Measurements from ENCODE around the gene USP3.

Gene USP3

DNA sequence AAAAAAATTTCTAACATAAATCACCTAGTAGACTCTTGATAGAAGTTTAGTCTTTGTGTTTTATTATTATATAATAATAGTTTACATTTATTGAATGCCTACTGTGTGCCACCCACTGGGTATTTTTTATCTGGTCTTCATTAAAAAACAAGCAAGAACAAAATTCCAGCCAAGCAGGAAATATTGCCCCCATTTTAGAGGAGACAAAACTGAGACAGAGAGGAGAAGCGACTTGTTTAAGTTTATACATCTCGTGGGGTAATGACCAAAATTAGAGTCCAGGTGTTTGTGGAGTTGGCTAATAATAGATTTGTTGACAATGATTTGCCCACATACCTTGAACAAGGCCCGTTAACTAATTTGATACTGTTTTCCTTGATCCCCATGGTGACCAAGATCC is 59.7 kb downstream of the USP3 start:
- Mint-ChIP-seq H3K9me3 (no peaks in the 10 kb centered on the region), H3K4me1 (peaks cover 51% of the 10 kb centered on the region), H3K4me3 (no peak overlapping the region), H3K36me3 (peaks cover 20% of the 10 kb centered on the region), H3K27me3 (no peaks in the 10 kb centered on the region), H3K27ac (peak overlapping the region; percentile 88)

DNA sequence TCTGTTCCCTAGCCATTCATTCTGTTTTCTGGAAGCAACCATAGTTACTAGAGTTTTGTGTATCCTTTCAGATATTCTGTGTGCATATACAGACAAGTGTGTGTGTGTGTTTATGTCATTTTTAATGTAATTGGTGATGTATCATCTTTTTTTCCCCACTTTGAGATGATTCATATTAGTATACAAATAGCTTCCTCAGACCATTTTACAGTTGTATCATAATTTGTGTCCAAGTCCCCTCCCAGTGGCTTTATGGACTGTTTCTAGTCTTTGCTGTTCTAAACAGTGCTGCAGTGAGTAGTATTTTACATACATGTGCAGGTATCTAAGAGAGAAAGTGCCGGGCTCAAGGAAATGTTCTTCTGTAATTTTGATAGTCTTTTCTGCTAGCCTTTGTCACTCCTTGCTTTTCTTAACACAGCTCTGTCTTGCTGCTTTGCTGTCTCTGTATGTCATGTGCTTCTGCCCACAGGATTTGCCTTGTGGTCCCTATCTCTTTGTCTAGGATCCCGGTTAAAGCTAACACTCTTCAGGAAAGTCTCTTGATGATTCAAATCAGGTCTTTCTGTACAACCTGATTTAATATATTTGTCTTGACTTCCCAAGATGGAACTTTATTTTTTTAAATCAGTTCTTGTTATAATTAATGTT is 61.3 kb downstream of the USP3 start:
- H3K27ac Mint-ChIP-seq = peak overlapping the region; percentile 82
- H3K36me3 Mint-ChIP-seq = peaks cover 15% of the 10 kb centered on the region

DNA sequence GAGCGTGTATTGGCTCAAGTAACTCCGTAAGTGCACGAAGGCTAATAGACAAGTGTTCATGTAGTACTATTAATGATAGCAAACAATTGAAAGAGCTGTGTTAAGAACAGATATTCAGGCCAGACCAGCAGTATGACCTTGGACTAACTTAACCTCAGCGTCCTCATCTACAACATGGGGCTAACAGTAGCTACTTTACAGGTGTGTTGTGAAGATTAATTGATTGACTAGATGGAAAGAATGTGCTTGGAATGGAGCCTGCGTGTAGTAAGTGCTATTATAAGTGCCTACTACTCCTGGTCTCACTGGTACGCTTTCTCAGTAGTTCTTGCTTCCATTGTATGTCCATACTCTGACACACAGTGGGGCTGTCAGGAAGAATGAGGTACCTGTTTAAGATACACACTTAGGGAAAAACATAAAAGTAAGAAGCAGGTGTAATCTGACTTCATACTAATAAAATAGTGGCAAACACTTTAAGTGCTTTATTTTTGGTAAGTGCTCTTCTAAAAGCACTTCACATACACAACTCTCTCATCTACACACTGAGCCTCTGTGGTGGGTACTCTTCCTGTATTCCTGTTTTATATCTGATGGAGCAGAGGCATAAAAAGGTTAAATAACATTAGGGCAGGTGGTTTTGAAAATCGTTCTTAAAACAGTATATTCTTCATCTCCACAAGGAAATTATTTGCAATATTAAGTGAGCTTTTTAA is 68.5 kb downstream of the USP3 start:
- peaks cover 21% of the 10 kb centered on the region for H3K36me3 Mint-ChIP-seq
- no peaks in the 10 kb centered on the region for H3K27me3 Mint-ChIP-seq
- no peak overlapping the region for H3K4me3 Mint-ChIP-seq
- H3K27ac Mint-ChIP-seq = peak overlapping the region; percentile 87
- no peaks in the 10 kb centered on the region for H3K9me3 Mint-ChIP-seq
- peaks cover 32% of the 10 kb centered on the region for H3K4me1 Mint-ChIP-seq

More for the DNA sequence above, 61.3 kb downstream of the USP3 start:
- Mint-ChIP-seq H3K4me1 (peaks cover 41% of the 10 kb centered on the region), H3K9me3 (no peaks in the 10 kb centered on the region), H3K4me3 (no peak overlapping the region), H3K27me3 (no peaks in the 10 kb centered on the region)

DNA sequence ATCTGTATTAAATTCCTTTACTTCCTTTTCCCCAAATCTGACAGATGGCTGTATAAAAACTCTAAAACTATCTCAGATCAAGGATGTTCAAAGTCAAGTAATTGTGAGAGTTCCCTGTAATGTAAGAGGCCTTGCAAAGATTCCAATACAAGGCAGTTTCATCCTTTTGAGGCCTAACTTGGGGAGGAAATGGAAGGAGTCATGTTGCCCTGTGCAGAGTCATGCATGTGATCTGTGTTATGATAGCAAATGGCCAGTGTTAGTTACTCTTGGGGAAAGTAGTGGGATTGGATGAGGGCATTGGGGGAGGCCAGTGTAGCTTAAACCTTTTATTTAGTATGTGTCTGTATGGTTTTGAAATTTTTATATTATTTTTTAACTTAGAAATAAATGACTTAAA is 69.1 kb downstream of the USP3 start:
- Mint-ChIP-seq H3K27ac (peak overlapping the region; percentile 87), H3K4me3 (no peak overlapping the region), H3K36me3 (peaks cover 18% of the 10 kb centered on the region), H3K9me3 (no peaks in the 10 kb centered on the region), H3K4me1 (peaks cover 29% of the 10 kb centered on the region), H3K27me3 (no peaks in the 10 kb centered on the region)

DNA sequence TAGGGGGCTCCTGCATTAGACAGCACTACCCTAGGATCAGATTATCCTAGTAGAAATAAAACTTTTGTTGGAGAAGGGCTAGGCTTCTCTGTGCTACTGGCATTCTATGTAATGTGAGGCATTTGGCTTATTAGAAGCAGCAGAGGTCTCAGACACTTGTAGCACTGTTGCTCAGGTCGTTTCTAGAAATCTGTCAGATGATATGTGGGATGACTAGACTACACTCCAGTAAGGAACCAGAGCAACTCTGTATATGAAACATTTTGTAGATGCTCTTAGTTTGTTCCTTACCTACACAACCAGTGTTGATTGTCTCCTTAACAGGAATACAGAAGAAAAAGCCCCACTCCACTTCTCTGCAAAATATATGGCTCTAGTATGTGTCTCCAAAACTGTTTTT is 70.9 kb downstream of the USP3 start:
- Mint-ChIP-seq H3K4me3 (no peak overlapping the region), H3K9me3 (no peaks in the 10 kb centered on the region), H3K36me3 (peaks cover 18% of the 10 kb centered on the region), H3K27me3 (no peaks in the 10 kb centered on the region), H3K4me1 (peaks cover 33% of the 10 kb centered on the region), H3K27ac (no peak overlapping the region)

DNA sequence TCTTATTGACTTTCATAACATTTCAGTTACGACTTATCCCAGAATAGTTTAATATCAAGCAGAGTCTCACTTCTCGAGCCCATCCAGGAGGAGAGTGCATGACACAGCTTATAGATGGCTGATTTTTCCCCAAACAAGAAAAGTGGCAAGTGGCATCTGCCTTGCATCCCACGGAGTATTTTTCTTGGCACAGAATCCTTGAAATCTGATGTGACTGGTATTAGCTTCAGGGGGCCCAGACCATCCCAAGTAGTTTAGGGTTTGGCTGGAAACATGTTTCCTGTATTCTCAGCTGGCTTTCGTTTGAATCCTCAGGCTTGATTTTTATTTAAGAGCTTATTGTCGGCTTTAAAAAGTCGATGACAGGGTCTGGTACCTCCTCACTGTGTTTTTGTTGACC is 72.0 kb downstream of the USP3 start:
- H3K27me3 Mint-ChIP-seq = no peaks in the 10 kb centered on the region
- peak overlapping the region; percentile 57 for H3K27ac Mint-ChIP-seq
- H3K4me1 Mint-ChIP-seq = peaks cover 32% of the 10 kb centered on the region
- H3K36me3 Mint-ChIP-seq = peaks cover 19% of the 10 kb centered on the region
- no peak overlapping the region for H3K4me3 Mint-ChIP-seq
- no peaks in the 10 kb centered on the region for H3K9me3 Mint-ChIP-seq

DNA sequence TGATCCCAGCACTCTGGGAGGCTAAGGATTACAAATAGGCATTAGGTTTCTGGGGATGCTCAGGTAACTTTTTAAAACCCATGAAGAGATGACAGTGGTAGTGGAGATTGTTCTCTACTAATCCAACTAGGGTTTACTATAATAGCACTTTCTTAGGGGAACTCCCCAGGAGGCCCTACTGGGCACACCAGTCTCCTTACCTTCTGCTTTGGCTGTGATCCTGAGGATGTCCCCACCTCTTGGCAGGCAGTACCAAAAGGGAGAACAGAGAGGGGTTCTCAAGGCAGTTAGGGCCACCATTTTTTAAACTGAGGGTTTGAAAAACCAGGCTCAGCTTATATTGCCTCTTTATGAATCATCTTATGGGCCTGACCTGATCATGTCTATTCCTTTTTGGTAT is 77.8 kb downstream of the USP3 start:
- Mint-ChIP-seq H3K27me3 (no peaks in the 10 kb centered on the region), H3K4me3 (no peak overlapping the region), H3K36me3 (peaks cover 38% of the 10 kb centered on the region), H3K4me1 (peaks cover 49% of the 10 kb centered on the region), H3K9me3 (peaks cover 7% of the 10 kb centered on the region), H3K27ac (peak overlapping the region; percentile 87)

DNA sequence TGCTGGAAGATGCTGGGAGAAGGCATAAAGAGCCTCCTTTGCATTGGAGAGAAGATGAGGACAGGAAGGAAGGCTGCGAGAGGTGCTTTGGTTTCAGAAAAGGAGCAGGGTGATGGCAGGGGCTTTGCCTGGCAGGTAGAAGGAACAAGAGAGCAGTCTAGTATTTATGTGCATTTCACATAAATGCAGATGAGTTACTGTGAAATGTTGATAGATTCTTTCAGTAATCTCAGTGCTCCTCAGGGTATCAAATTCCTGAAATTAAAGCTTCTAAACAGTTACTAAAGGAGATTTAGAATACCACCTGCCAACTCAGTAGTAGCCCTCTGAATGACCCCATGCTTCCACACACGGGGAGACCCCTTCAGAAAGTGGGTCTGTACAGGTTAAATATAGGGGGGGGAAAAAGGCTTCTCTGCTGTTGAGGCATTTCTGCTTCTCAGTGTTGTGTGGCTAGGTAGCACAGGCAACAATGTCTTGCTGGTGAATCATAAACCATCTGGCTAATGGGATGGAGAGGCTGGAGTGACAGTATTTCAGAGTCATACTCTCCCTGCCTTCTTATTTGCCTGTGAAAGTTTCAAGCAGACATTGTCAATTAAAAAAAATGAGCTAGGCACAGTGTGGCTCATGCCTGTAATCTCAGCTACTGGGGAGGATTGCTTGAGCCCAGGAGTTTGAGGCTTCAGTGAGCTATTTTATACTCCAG is 78.5 kb downstream of the USP3 start:
- Mint-ChIP-seq H3K27ac (peak overlapping the region; percentile 87), H3K36me3 (peaks cover 38% of the 10 kb centered on the region), H3K4me3 (no peak overlapping the region), H3K9me3 (peaks cover 7% of the 10 kb centered on the region), H3K4me1 (peaks cover 49% of the 10 kb centered on the region), H3K27me3 (no peaks in the 10 kb centered on the region)

DNA sequence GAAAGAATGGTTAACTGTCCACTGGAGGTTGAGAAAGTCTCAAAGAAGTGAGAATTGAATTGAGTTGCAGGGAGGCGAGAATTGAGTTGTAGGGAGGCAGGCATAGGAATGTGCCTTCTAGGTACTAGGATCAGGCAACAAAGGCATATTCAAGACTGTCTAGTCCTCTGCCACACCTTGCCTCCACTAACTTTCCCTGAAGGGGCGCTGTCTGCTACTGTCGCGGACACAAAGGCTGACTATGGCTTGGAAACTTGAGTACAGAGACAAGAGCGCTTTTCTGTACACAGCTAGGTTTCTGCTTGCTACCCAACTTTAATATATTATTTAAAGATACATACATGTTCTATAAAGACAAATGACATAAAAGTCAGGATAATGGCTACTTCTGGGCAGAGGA is 82.4 kb downstream of the USP3 start:
- Mint-ChIP-seq H3K4me1 (peaks cover 47% of the 10 kb centered on the region), H3K4me3 (no peak overlapping the region), H3K27ac (no peak overlapping the region), H3K9me3 (peaks cover 7% of the 10 kb centered on the region), H3K36me3 (peaks cover 54% of the 10 kb centered on the region), H3K27me3 (no peaks in the 10 kb centered on the region)

DNA sequence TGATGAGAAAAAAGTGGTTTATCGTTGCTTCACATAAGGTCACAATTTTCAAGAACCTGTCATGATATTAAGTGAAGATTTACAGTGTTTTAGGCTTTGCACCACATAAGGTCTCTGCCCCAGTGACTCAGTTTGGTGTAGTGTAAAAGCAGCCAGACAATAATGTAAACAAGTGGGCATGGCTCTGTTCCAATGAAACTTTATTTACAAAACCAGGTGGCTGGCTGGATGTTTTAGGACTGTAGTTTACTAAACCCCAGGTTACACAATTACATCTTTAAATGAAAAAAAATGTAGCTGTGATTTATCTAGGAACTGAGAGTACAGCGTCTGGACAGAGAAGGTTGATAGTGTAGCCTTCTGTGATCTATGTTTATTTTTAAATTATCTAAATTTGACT is 83.1 kb downstream of the USP3 start:
- Mint-ChIP-seq H3K9me3 (peaks cover 7% of the 10 kb centered on the region), H3K27ac (no peak overlapping the region), H3K36me3 (peaks cover 48% of the 10 kb centered on the region), H3K27me3 (no peaks in the 10 kb centered on the region), H3K4me1 (peaks cover 46% of the 10 kb centered on the region), H3K4me3 (no peak overlapping the region)

DNA sequence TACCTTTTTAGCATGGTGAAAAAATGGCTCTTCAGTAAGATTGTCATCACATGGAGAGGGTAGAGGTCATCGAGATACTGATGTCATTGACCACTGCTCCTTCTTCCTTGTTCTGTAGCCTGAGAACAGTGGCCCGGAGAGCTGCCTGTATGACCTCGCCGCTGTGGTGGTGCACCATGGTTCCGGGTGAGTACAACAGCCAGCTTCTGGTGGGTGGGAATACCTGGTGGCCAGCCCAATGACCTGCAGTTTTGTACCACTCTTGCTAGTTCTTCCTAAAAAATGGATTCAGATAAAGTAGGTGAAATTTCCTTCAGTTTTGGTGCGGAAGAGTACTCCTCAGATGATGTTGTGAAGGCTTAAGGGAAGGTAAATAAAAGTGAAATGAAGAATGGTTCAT is 84.4 kb downstream of the USP3 start:
- Mint-ChIP-seq H3K4me3 (no peak overlapping the region), H3K27ac (no peak overlapping the region), H3K4me1 (peaks cover 52% of the 10 kb centered on the region), H3K9me3 (peaks cover 4% of the 10 kb centered on the region), H3K36me3 (peaks cover 48% of the 10 kb centered on the region), H3K27me3 (no peaks in the 10 kb centered on the region)

DNA sequence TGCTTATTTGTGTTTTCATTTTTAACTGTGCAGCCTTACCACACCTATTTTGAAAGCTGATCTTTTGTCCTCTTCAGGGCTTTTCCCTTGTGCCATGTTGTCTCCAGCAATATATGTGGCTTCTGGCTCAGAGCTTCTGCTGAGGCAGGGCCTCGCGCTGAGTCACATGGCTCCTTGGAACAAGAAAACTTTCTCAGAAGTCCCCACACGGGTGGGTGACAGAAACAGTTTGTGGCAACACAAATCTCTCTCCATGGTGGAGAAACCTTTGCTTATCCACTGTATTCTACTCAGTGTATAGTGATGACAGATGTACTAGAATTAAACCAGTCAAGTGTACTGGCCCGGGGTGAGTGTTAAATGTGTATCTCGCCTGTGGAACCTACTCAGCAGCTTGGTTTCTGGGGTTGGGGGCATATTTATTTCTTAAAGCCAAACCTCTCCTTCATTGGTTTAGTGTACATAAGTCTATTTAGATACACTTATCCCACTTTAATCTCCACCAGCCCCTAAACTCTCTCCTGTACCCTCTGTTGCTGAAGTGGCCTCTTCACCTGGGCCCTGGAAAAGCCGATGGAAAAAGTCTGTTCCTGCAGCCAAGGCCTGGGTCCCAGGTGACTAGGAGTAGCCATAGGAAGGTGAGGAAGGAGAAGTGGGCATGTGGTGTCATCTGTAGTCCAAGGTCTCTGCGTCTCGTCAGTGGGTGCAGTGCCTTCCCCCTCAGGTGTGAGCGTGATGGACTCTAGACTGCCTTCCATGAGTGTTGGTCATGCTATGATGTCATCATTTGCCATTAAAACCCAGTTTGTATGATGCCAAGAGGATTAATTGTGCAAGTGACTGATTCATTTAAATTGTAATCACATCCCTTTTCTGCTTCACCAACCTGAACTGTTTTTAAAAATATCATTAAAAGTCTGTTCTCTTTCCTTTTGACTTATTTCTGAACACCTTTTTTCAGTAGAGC is 89.6 kb downstream of the USP3 start:
- Mint-ChIP-seq H3K27me3 (no peaks in the 10 kb centered on the region), H3K4me1 (peaks cover 77% of the 10 kb centered on the region), H3K4me3 (no peak overlapping the region), H3K9me3 (no peaks in the 10 kb centered on the region), H3K27ac (peak overlapping the region; percentile 70), H3K36me3 (peaks cover 31% of the 10 kb centered on the region)

DNA sequence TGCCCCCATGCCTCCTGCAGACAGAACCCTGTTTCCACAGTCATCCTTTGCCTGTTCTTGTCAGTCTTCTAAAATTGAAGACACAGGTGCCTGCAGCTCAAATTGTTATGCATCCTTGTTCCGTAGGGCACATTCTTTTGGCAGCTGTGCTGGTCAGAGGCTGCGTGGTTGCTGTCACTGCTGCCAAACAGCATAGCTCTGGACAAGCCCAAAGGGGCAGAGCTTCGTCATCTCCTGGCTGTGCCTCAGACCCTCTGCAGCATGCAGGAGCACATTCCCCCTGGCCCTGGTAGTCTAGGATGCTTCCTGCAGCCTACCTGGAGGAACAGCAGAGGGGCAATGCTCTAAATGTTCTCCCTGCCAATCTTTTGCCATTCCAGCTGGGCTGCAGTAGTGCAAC is 90.7 kb downstream of the USP3 start:
- Mint-ChIP-seq H3K27ac (peak overlapping the region; percentile 70), H3K4me3 (no peak overlapping the region), H3K36me3 (peaks cover 23% of the 10 kb centered on the region), H3K9me3 (no peaks in the 10 kb centered on the region), H3K27me3 (no peaks in the 10 kb centered on the region), H3K4me1 (peaks cover 79% of the 10 kb centered on the region)

DNA sequence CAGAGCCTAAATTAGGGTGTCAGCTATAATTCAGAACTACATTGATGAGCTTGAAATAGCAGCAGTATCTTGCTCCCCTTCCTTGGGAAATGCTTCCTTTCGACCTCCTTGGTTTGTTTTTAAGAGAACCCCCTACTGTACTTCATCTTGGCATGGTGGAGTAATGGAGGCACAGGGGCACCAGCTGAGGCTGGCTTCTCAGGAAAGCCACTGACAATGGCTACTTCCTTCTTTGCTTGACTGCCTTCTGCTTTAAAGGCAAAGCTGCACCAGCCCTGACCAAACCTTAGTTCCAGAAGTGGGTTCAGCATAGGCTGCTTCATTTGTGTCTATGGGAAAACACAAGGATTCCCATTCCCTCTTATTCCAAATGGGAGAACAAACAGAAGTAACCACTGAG is 91.3 kb downstream of the USP3 start:
- H3K4me1 Mint-ChIP-seq = peaks cover 76% of the 10 kb centered on the region
- no peak overlapping the region for H3K4me3 Mint-ChIP-seq
- H3K27me3 Mint-ChIP-seq = no peaks in the 10 kb centered on the region
- peaks cover 20% of the 10 kb centered on the region for H3K36me3 Mint-ChIP-seq
- no peaks in the 10 kb centered on the region for H3K9me3 Mint-ChIP-seq
- H3K27ac Mint-ChIP-seq = no peak overlapping the region

DNA sequence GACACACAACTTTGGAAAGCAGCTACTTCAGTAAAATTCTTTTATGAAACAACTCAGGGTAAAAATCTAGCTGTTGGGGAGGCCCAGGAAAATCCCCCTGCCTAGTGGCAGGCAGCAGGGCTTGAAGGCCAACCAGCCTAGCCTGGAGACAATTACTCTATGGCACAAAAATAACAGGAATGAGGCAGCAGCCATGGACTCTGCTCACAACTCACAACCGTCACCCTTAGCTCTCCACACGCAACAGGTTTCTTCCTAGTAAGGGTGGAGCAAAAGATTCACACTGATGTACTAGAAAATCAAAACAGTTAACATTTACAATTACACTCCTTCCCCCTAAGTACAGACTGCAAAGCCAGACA is 92.3 kb downstream of the USP3 start:
- peak overlapping the region; percentile 76 for H3K27ac Mint-ChIP-seq
- no peak overlapping the region for H3K4me3 Mint-ChIP-seq
- H3K9me3 Mint-ChIP-seq = no peaks in the 10 kb centered on the region
- H3K4me1 Mint-ChIP-seq = peaks cover 69% of the 10 kb centered on the region
- no peaks in the 10 kb centered on the region for H3K27me3 Mint-ChIP-seq
- peaks cover 15% of the 10 kb centered on the region for H3K36me3 Mint-ChIP-seq

All from activated naive CD4-positive, alpha-beta T cell treated with anti-CD3 and anti-CD28 coated beads, Interleukin-2, amount 50 U/mL, for 24 hours (primary cell).